HepG2 (cell line): ENCODE measurements around the gene PLEKHN1. TPM values are rescaled to one million over a fixed set of nuclear protein-coding genes. Genes with fewer than 3 reads are reported as not detected.
A peak's percentile ranks its signal among the peaks of the same experiment; 100 is the strongest.

Source experiments
- AHR ChIP-seq: IDR thresholded peaks from 2 replicates; pipeline ENCODE4 v1.6.1; 2018; ENCODE audit warnings: missing genetic modification reagents, missing compliant biosample characterization
- ATRX ChIP-seq: sonication (generic); formaldehyde crosslinking; IDR thresholded peaks from 2 replicates; pipeline ENCODE4 v1.4.0; 2020; ENCODE audit warnings: missing genetic modification reagents, borderline replicate concordance
- FOXA3 ChIP-seq: IDR thresholded peaks from 2 replicates; pipeline ENCODE4 v1.6.1; 2016; ENCODE audit warnings: missing genetic modification reagents, missing compliant biosample characterization
- MLXIP ChIP-seq: sonication (generic); formaldehyde crosslinking; IDR thresholded peaks from 2 replicates; pipeline ENCODE4 v1.9.0; 2021; ENCODE audit warnings: missing genetic modification reagents, borderline replicate concordance
- NFATC3 ChIP-seq: sonication (generic); formaldehyde crosslinking; IDR thresholded peaks from 2 replicates; pipeline ENCODE4 v1.5.1; 2020; ENCODE audit warnings: mild to moderate bottlenecking, missing genetic modification reagents
- NFIB ChIP-seq: sonication (generic); formaldehyde crosslinking; IDR thresholded peaks from 2 replicates; pipeline ENCODE4 v1.9.0; 2021; ENCODE audit warnings: missing genetic modification reagents, mild to moderate bottlenecking, borderline replicate concordance
- RARG ChIP-seq: sonication (generic); formaldehyde crosslinking; IDR thresholded peaks from 2 replicates; pipeline ENCODE4 v1.4.0; 2020; ENCODE audit warnings: low read depth, mild to moderate bottlenecking, missing genetic modification reagents
- SCMH1 ChIP-seq: sonication (generic); formaldehyde crosslinking; IDR thresholded peaks from 2 replicates; pipeline ENCODE4 v1.9.0; 2021; ENCODE audit warnings: missing genetic modification reagents, mild to moderate bottlenecking, borderline replicate concordance
- STAT6 ChIP-seq: sonication (generic); formaldehyde crosslinking; IDR thresholded peaks from 2 replicates; pipeline ENCODE4 v1.4.0; 2020; ENCODE audit warnings: missing genetic modification reagents, mild to moderate bottlenecking, borderline replicate concordance
- TCF7L2 ChIP-seq: IDR thresholded peaks from 2 replicates; pipeline ENCODE4 v1.6.1; 2011; ENCODE audit warnings: mild to moderate bottlenecking, low read depth, low read length, moderate library complexity
- ZBTB37 ChIP-seq: sonication (generic); formaldehyde crosslinking; IDR thresholded peaks from 2 replicates; pipeline ENCODE4 v1.4.0; 2020; ENCODE audit warnings: mild to moderate bottlenecking, missing genetic modification reagents
- ZBTB49 ChIP-seq: sonication (generic); formaldehyde crosslinking; IDR thresholded peaks from 2 replicates; pipeline ENCODE4 v1.4.0; 2020; ENCODE audit warnings: missing genetic modification reagents, borderline replicate concordance
- ZFX ChIP-seq: sonication (generic); formaldehyde crosslinking; IDR thresholded peaks from 2 replicates; pipeline ENCODE4 v1.4.0; 2020; ENCODE audit warnings: mild to moderate bottlenecking, low read depth, missing genetic modification reagents, moderate library complexity
- ZNF292 ChIP-seq: sonication (generic); formaldehyde crosslinking; IDR thresholded peaks from 2 replicates; pipeline ENCODE4 v1.8.1; 2022; ENCODE audit warnings: mild to moderate bottlenecking, low read depth, missing genetic modification reagents, borderline replicate concordance
- ZNF362 ChIP-seq: sonication (generic); formaldehyde crosslinking; IDR thresholded peaks from 2 replicates; pipeline ENCODE4 v1.4.0; 2020; ENCODE audit warnings: missing genetic modification reagents, mild to moderate bottlenecking, borderline replicate concordance
- ZNF850 ChIP-seq: sonication (generic); formaldehyde crosslinking; conservative IDR thresholded peaks from 2 replicates; pipeline ENCODE4 v1.9.0; 2021; ENCODE audit warnings: mild to moderate bottlenecking, missing genetic modification reagents
- ZZZ3 ChIP-seq: sonication (generic); formaldehyde crosslinking; IDR thresholded peaks from 2 replicates; pipeline ENCODE4 v1.4.0; 2020; ENCODE audit warnings: missing genetic modification reagents, mild to moderate bottlenecking, borderline replicate concordance
- polyA plus RNA-seq, 8 experiments: library from polyadenylated mRNA; depleted of rRNA in 3 of 8; stranded (reverse) in 7 of 8; unstranded in 1 of 8; fragments of >200 nt; fragmentation: Illumina TruSeq in 4 of 8; extraction: Trizol in 4 of 8; gene quantifications; 2 replicates each; pipeline versions ENCODE4 v1.2.1 to v1.2.3, GENCODE V29; 2011 to 2016; ENCODE audit warnings: low read depth in 4 of 8, missing spikeins in 1 of 8, mixed read lengths in 1 of 8; ENCODE audit not compliant: insufficient read depth in 1 of 8
- total RNA-seq, 5 experiments: library from RNA; depleted of rRNA; stranded (reverse); fragments of >200 nt; fragmentation: Illumina TruSeq; extraction: Trizol; gene quantifications; 2 replicates each; pipeline ENCODE4 v1.2.3, GENCODE V29; 2016; ENCODE audit warnings: low read depth in 1 of 5

PLEKHN1 gene
- total and polyA plus RNA-seq, 2 of the 13 experiments (the other 11 are each of a cell fraction or from before 2014, with no cell fraction given): 0.42 to 0.58 TPM

GRCh38 chr1:921011-921837 lies 45.1 kb upstream of the PLEKHN1 start (continued):
- TF ChIP-seq STAT6 (CRISPR knock-in tag): no peak
- no peak for TF ChIP-seq FOXA3
- TF ChIP-seq ZNF850 (CRISPR knock-in tag): no peak
- TF ChIP-seq ZFX: peak; percentile 41; the same call in 1 of the 2 replicates
- no peak for TF ChIP-seq ZBTB37
- TF ChIP-seq ZZZ3 (CRISPR knock-in tag): no peak
- TF ChIP-seq ZNF362 (CRISPR knock-in tag): no peak
- no peak for TF ChIP-seq ATRX (CRISPR knock-in tag)
- TF ChIP-seq ZNF292 (CRISPR knock-in tag): no peak
- TF ChIP-seq NFATC3 (CRISPR knock-in tag): no peak
- no peak for TF ChIP-seq NFIB (CRISPR knock-in tag)
- no peak for TF ChIP-seq SCMH1
- no peak for TF ChIP-seq AHR (CRISPR knock-in tag)
- TF ChIP-seq MLXIP (CRISPR knock-in tag): no peak
- no peak for TF ChIP-seq TCF7L2
- no peak for TF ChIP-seq RARG
- no peak for TF ChIP-seq ZBTB49 (CRISPR knock-in tag)
